HepG2 (cell line): ENCODE data around the gene SLC4A11. TPM values are rescaled to one million over a fixed set of nuclear protein-coding genes. Genes with fewer than 3 reads are reported as not detected.

Experiments used
- AKNA ChIP-seq: sonication (generic); formaldehyde crosslinking; IDR thresholded peaks from 2 replicates; pipeline ENCODE4 v1.4.0; 2020; ENCODE audit warnings: missing genetic modification reagents, borderline replicate concordance
- FUBP1 ChIP-seq: sonication (generic); formaldehyde crosslinking; IDR thresholded peaks from 2 replicates; pipeline ENCODE4 v1.5.1; 2020; ENCODE audit warnings: missing genetic modification reagents, mild to moderate bottlenecking, borderline replicate concordance
- GFI1 ChIP-seq: sonication (generic); formaldehyde crosslinking; IDR thresholded peaks from 2 replicates; pipeline ENCODE4 v1.5.0; 2020; ENCODE audit warnings: missing genetic modification reagents, mild to moderate bottlenecking, borderline replicate concordance
- HMGA1 ChIP-seq: sonication (generic); formaldehyde crosslinking; conservative IDR thresholded peaks from 2 replicates; pipeline ENCODE4 v1.4.0; 2020; ENCODE audit warnings: missing genetic modification reagents
- MYC ChIP-seq: sonication (generic); formaldehyde crosslinking; IDR thresholded peaks from 2 replicates; pipeline ENCODE4 v1.9.0; 2021; ENCODE audit warnings: missing genetic modification reagents, borderline replicate concordance
- NPAS2 ChIP-seq: sonication (generic); formaldehyde crosslinking; IDR thresholded peaks from 2 replicates; pipeline ENCODE4 v1.8.0; 2022; ENCODE audit warnings: mild to moderate bottlenecking, missing genetic modification reagents, borderline replicate concordance
- STAT5B ChIP-seq: sonication (generic); formaldehyde crosslinking; IDR thresholded peaks from 2 replicates; pipeline ENCODE4 v1.4.0; 2020; ENCODE audit warnings: missing genetic modification reagents
- TBX2 ChIP-seq: sonication (generic); formaldehyde crosslinking; IDR thresholded peaks from 2 replicates; pipeline ENCODE4 v1.5.0; 2020; ENCODE audit warnings: missing genetic modification reagents, mild to moderate bottlenecking, borderline replicate concordance
- ZBTB34 ChIP-seq: sonication (generic); formaldehyde crosslinking; IDR thresholded peaks from 2 replicates; pipeline ENCODE4 v1.8.0; 2022; ENCODE audit warnings: mild to moderate bottlenecking, missing genetic modification reagents
- ZNF142 ChIP-seq: sonication (generic); formaldehyde crosslinking; IDR thresholded peaks from 2 replicates; pipeline ENCODE4 v1.4.0; 2020; ENCODE audit warnings: missing genetic modification reagents
- ZNF362 ChIP-seq: sonication (generic); formaldehyde crosslinking; IDR thresholded peaks from 2 replicates; pipeline ENCODE4 v1.4.0; 2020; ENCODE audit warnings: missing genetic modification reagents, mild to moderate bottlenecking, borderline replicate concordance
- ZNF674 ChIP-seq: sonication (generic); formaldehyde crosslinking; IDR thresholded peaks from 2 replicates; pipeline ENCODE4 v1.5.0; 2020; ENCODE audit warnings: low read depth, mild to moderate bottlenecking, missing genetic modification reagents
- polyA plus RNA-seq, 8 experiments: library from polyadenylated mRNA; depleted of rRNA in 3 of 8; stranded (reverse) in 7 of 8; unstranded in 1 of 8; fragments of >200 nt; fragmentation: Illumina TruSeq in 4 of 8; extraction: Trizol in 4 of 8; gene quantifications; 2 replicates each; pipeline versions ENCODE4 v1.2.1 to v1.2.3, GENCODE V29; 2011 to 2016; ENCODE audit warnings: low read depth in 4 of 8, missing spikeins in 1 of 8, mixed read lengths in 1 of 8; ENCODE audit not compliant: insufficient read depth in 1 of 8
- total RNA-seq, 5 experiments: library from RNA; depleted of rRNA; stranded (reverse); fragments of >200 nt; fragmentation: Illumina TruSeq; extraction: Trizol; gene quantifications; 2 replicates each; pipeline ENCODE4 v1.2.3, GENCODE V29; 2016; ENCODE audit warnings: low read depth in 1 of 5

SLC4A11 gene
- total and polyA plus RNA-seq, 2 of the 13 experiments (the other 11 are each of a cell fraction or from before 2014, with no cell fraction given), result 3.9 to 27.0 TPM

- TF ChIP-seq AKNA (CRISPR knock-in tag), result no peak
- TF ChIP-seq TBX2 (CRISPR knock-in tag), result peak; percentile 88
- peak; percentile 87; the same call in 1 of the 2 replicates for TF ChIP-seq MYC (CRISPR knock-in tag)
- no peak for TF ChIP-seq HMGA1 (CRISPR knock-in tag)
- TF ChIP-seq STAT5B (CRISPR knock-in tag), result no peak
- TF ChIP-seq GFI1 (CRISPR knock-in tag), result 0 out of 2 replicates have a peak, but pooled peaks have one; percentile 62
- TF ChIP-seq ZNF142 (CRISPR knock-in tag), result peak; percentile 62
- no peak for TF ChIP-seq NPAS2 (CRISPR knock-in tag)
- 0 out of 2 replicates have a peak, but pooled peaks have one; percentile 60 for TF ChIP-seq FUBP1 (CRISPR knock-in tag)
- 0 out of 2 replicates have a peak, but pooled peaks have one; percentile 92 for TF ChIP-seq ZNF674
- TF ChIP-seq ZBTB34, result peak; percentile 71
- peak; percentile 77; the same call in 1 of the 2 replicates for TF ChIP-seq ZNF362 (CRISPR knock-in tag)
These were observed 34.7 kb downstream of the SLC4A11 start, which contains the start of gene DDRGK1 (continued) for GRCh38 chr20:3204124-3204794.
